Measurements from ENCODE around the gene ZNHIT2. TPM values are rescaled to one million over a fixed set of nuclear protein-coding genes. Genes with fewer than 3 reads are reported as not detected.
A peak's percentile ranks its signal among the peaks of the same experiment; 100 is the strongest.

ZNHIT2 gene
- total RNA-seq, 2 donors from 2014 or later, result 32.7 to 37.8 TPM

- intact Hi-C loops (cut with DNase I), result no loop called here
- H3K4me1 ChIP-seq (replicated peaks), result peaks cover 8% of the 10 kb centered on the region
- peak in 3 of 4 experiments; percentile 11 to 50 (median 25) for TF ChIP-seq CTCF (IDR thresholded peaks at IDR 0.05)
- peak; percentile 98 for TF ChIP-seq POLR2AphosphoS5 (IDR thresholded peaks at IDR 0.05)
- TF ChIP-seq POLR2A (IDR thresholded peaks at IDR 0.05), result peak; percentile 9
- DNase-seq (ENCODE audit: low spot score), result peak; percentile 79
- no peaks in the 10 kb centered on the region for H3K36me3 ChIP-seq
- WGBS, result under 1% methylated on average over 23 of the region's 52 CpGs
- no peaks in the 10 kb centered on the region for H3K27me3 ChIP-seq (replicated peaks; ENCODE audit: insufficient read depth)
- H3K27ac ChIP-seq, result peak within 1 kb of the TSS; percentile 84 to 88
- H3K4me3 ChIP-seq, result peak within 1 kb of the TSS; percentile 65 to 77
- H3K9me3 ChIP-seq, result no peaks in the 10 kb centered on the region
These were observed 21.3 kb downstream of the ZNHIT2 start, which contains the start of gene VPS51 for GRCh38 chr11:65095974-65096806. VPS51 (plus strand) TSS chr11:65096214; CDS start chr11:65096251, 37 bp downstream.

- H3K4me3 ChIP-seq, result no peak overlapping the region
- H3K9me3 ChIP-seq, result no peaks in the 10 kb centered on the region
- peak overlapping the region; percentile 84 to 88 for H3K27ac ChIP-seq
- no peaks in the 10 kb centered on the region for H3K27me3 ChIP-seq (replicated peaks; ENCODE audit: insufficient read depth)
- WGBS, result 78% methylated on average over 22 of the region's 22 CpGs
- DNase-seq (ENCODE audit: low spot score), result no peak
- TF ChIP-seq POLR2A (IDR thresholded peaks at IDR 0.05) (no peak), CTCF (IDR thresholded peaks at IDR 0.05) (no peak), POLR2AphosphoS5 (IDR thresholded peaks at IDR 0.05) (no peak)
- intact Hi-C loops (cut with DNase I), result no loop called here
- no peaks in the 10 kb centered on the region for H3K36me3 ChIP-seq
- H3K4me1 ChIP-seq (replicated peaks), result peaks cover 5% of the 10 kb centered on the region
These were observed 22.1 kb downstream of the ZNHIT2 start for GRCh38 chr11:65095427-65095826.

GRCh38 chr11:65090628-65091027 lies 26.9 kb downstream of the ZNHIT2 start:
- Histone ChIP-seq H3K27ac (no peak overlapping the region), H3K36me3 (peaks cover 0 to 5% of the 10 kb centered on the region in 2 donors), H3K9me3 (no peaks in the 10 kb centered on the region), H3K27me3 (replicated peaks; ENCODE audit: insufficient read depth) (no peaks in the 10 kb centered on the region), H3K4me3 (no peak overlapping the region), H3K4me1 (replicated peaks) (no peaks in the 10 kb centered on the region)
- TF ChIP-seq CTCF (IDR thresholded peaks at IDR 0.05) (no peak), POLR2AphosphoS5 (IDR thresholded peaks at IDR 0.05) (no peak), POLR2A (IDR thresholded peaks at IDR 0.05) (no peak)
- intact Hi-C loops (cut with DNase I), result no loop called here
- WGBS, result 91% methylated on average over 4 of the region's 4 CpGs
- DNase-seq (ENCODE audit: low spot score), result no peak

DNA sequence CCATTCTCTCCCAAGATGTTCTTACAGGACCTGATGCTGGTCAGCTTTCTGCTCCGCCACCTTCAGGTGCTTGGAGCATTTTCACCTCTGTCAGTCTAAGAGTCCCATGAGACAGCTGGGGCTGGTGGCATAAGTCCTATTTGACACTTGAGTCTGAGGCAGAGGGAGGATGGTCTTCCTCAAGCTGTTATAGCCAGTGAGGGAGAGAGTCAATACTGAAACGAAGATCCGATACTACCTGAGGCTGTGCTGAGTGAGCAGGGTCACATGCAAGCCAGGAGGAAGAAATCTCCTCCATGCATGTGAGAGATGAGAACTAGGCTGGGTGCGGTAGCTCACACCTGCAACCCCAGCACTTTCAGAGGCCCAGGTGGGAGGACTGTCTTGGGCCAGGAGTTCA lies 27.9 kb downstream of the ZNHIT2 start:
- Histone ChIP-seq H3K27me3 (replicated peaks; ENCODE audit: insufficient read depth) (no peaks in the 10 kb centered on the region), H3K9me3 (no peaks in the 10 kb centered on the region), H3K4me3 (no peak overlapping the region), H3K36me3 (peaks cover 0 to 5% of the 10 kb centered on the region in 2 donors), H3K27ac (no peak overlapping the region), H3K4me1 (replicated peaks) (peaks cover 5% of the 10 kb centered on the region)
- WGBS, result 88% methylated on average over 4 of the region's 4 CpGs
- no peak for DNase-seq (ENCODE audit: low spot score)
- intact Hi-C loops (cut with DNase I), result no loop called here
- TF ChIP-seq POLR2AphosphoS5 (IDR thresholded peaks at IDR 0.05) (no peak), CTCF (IDR thresholded peaks at IDR 0.05) (no peak), POLR2A (IDR thresholded peaks at IDR 0.05) (no peak)

DNA sequence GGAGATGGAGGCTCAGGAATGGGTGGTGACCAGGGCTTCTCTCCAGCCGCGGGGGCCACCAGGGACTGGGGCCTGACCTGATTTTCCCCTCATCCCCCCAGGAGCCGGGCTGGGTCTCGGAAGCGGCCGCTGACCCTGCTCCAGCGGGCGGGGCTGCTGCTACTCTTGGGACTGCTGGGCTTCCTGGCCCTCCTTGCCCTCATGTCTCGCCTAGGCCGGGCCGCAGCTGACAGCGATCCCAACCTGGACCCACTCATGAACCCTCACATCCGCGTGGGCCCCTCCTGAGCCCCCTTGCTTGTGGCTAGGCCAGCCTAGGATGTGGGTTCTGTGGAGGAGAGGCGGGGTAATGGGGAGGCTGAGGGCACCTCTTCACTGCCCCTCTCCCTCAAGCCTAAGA lies 29.7 kb downstream of the ZNHIT2 start:
- intact Hi-C loops (cut with DNase I), result no loop called here
- 96% methylated on average over 15 of the region's 15 CpGs for WGBS
- no peak overlapping the region for H3K4me3 ChIP-seq
- H3K36me3 ChIP-seq, result peaks cover 0 to 5% of the 10 kb centered on the region in 2 donors
- H3K27me3 ChIP-seq (replicated peaks; ENCODE audit: insufficient read depth), result no peaks in the 10 kb centered on the region
- H3K27ac ChIP-seq, result no peak overlapping the region
- H3K4me1 ChIP-seq (replicated peaks), result peaks cover 5% of the 10 kb centered on the region
- no peak for DNase-seq (ENCODE audit: low spot score)
- no peak for TF ChIP-seq POLR2A (IDR thresholded peaks at IDR 0.05)
- TF ChIP-seq CTCF (IDR thresholded peaks at IDR 0.05), result no peak
- no peak for TF ChIP-seq POLR2AphosphoS5 (IDR thresholded peaks at IDR 0.05)
- no peaks in the 10 kb centered on the region for H3K9me3 ChIP-seq
